ENCODE measurements around the gene SORCS2.

The SORCS2 gene

DNA sequence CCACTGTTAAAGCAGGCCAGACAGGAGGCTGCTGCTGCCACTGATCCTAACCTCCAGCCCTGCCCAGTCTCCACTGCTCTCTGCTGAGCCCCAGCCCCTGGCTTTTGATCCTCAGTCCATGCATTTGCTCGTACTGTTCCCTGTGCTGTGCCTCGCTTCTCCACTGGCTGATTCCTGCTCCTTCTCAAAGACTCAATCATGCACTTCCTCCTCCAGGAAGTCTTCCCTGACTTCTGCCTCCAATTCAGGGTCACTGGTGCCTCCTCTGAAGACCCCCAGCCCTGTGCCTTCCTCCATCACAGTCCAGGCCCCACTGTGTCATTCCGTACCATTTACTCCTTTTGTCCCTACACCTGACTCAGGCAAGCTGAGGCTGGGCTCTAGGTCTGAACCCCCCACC, 473.0 kb downstream of the SORCS2 start:
- Histone ChIP-seq H3K9ac (ENCODE audit: low read length) (no peak overlapping the region), H3K36me3 (replicated peaks; ENCODE audit: low read depth, low read length) (no peaks in the 10 kb centered on the region), H3K4me2 (ENCODE audit: low read length) (no peak overlapping the region), H2AFZ (ENCODE audit: low read depth, low read length) (no peak overlapping the region), H3K79me2 (ENCODE audit: low read length) (no peaks in the 10 kb centered on the region), H3K4me3 (ENCODE audit: low read length) (no peak overlapping the region), H3K27ac (ENCODE audit: low read length) (no peak overlapping the region), H3K9me3 (ENCODE audit: insufficient read depth, low read length) (no peaks in the 10 kb centered on the region), H4K20me1 (ENCODE audit: insufficient read depth, low read length) (no peaks in the 10 kb centered on the region), H3K4me1 (ENCODE audit: low read length) (no peaks in the 10 kb centered on the region), H3K27me3 (ENCODE audit: low read depth, low read length) (no peaks in the 10 kb centered on the region)
- TF ChIP-seq CTCF (IDR thresholded peaks at IDR 0.05; ENCODE audit: low read depth, low read length): no peak
- no peak for TF ChIP-seq EZH2phosphoT487 (IDR thresholded peaks at IDR 0.05; ENCODE audit: low read depth)

DNA sequence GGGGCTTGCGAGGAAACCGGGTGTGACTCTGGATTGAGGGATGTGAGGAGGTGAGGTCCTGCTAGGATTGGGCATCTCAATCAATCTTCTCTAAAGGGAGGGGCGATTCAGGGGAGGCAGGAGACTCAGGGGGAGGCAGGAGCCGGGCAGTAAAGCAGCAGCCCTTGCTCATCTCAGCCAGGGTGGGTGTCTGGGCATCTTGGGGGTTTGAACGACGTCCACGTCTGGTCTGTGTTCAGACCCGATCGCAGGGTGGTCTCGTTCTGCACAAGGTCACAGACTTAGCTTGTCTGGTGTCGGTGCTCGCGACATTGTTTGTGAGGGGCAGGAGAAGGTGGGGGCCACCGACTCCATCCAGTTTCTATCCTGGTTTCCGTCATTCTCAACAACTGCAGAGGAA, 473.7 kb downstream of the SORCS2 start:
- Histone ChIP-seq H3K27me3 (ENCODE audit: low read depth, low read length) (0 out of 2 replicates have a peak, but pooled peaks cover 2% of the 10 kb centered on the region), H2AFZ (ENCODE audit: low read depth, low read length) (no peak overlapping the region), H3K9me3 (ENCODE audit: insufficient read depth, low read length) (no peaks in the 10 kb centered on the region), H4K20me1 (ENCODE audit: insufficient read depth, low read length) (no peaks in the 10 kb centered on the region), H3K36me3 (replicated peaks; ENCODE audit: low read depth, low read length) (no peaks in the 10 kb centered on the region), H3K79me2 (ENCODE audit: low read length) (no peaks in the 10 kb centered on the region), H3K4me1 (ENCODE audit: low read length) (no peaks in the 10 kb centered on the region), H3K9ac (ENCODE audit: low read length) (no peak overlapping the region), H3K27ac (ENCODE audit: low read length) (no peak overlapping the region), H3K4me3 (ENCODE audit: low read length) (no peak overlapping the region), H3K4me2 (ENCODE audit: low read length) (no peak overlapping the region)
- TF ChIP-seq CTCF (IDR thresholded peaks at IDR 0.05; ENCODE audit: low read depth, low read length): no peak
- no peak for TF ChIP-seq EZH2phosphoT487 (IDR thresholded peaks at IDR 0.05; ENCODE audit: low read depth)

DNA sequence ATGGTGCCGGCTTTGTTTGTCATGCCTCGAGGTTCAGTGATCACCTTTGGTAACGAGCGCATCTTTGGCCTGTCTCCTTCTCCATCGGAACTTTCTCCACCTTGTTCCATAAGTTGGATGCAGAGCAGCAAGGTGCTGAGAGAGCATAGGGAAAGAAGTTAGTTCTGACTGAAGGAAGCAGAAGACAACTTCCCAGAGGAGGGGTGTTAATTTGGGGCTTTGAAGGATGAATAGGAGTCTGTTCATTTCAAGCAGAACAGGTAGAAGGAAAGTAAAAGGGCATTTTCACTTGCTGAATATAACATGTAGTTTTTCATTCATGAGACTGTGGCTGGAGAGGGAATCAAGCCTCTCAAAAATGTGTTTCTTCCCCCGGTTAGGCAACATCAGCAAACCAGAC, 474.4 kb downstream of the SORCS2 start:
- no peak overlapping the region for H3K9ac ChIP-seq (ENCODE audit: low read length)
- no peaks in the 10 kb centered on the region for H3K36me3 ChIP-seq (replicated peaks; ENCODE audit: low read depth, low read length)
- H4K20me1 ChIP-seq (ENCODE audit: insufficient read depth, low read length): no peaks in the 10 kb centered on the region
- no peak overlapping the region for H3K4me2 ChIP-seq (ENCODE audit: low read length)
- no peaks in the 10 kb centered on the region for H3K4me1 ChIP-seq (ENCODE audit: low read length)
- H3K27me3 ChIP-seq (ENCODE audit: low read depth, low read length): 0 out of 2 replicates have a peak, but pooled peaks cover 6% of the 10 kb centered on the region
- H3K9me3 ChIP-seq (ENCODE audit: insufficient read depth, low read length): no peaks in the 10 kb centered on the region
- no peak overlapping the region for H3K4me3 ChIP-seq (ENCODE audit: low read length)
- no peak overlapping the region for H2AFZ ChIP-seq (ENCODE audit: low read depth, low read length)
- TF ChIP-seq EZH2phosphoT487 (IDR thresholded peaks at IDR 0.05; ENCODE audit: low read depth): no peak
- TF ChIP-seq CTCF (IDR thresholded peaks at IDR 0.05; ENCODE audit: low read depth, low read length): no peak
- H3K79me2 ChIP-seq (ENCODE audit: low read length): no peaks in the 10 kb centered on the region
- no peak overlapping the region for H3K27ac ChIP-seq (ENCODE audit: low read length)

DNA sequence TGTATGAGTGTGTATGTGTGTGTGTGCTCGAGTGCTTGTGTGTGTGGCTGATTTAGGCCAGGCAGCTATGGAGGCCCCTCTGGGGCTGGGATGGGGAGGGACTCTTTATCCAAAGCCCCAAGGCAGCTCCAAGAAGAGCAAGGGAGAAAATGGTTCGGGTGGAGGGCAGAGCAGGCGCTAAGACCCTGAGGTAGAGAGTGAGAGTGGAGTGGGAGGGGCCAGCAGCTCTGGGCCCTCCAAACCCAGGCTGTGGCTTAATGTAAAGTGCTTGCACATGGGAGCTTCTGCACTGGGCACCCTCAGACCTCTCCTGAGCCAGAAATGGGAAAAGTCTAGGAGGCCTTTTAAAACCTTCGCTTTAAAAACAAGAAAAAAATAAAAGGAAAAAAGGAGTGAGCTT, 475.9 kb downstream of the SORCS2 start:
- no peak overlapping the region for H3K27ac ChIP-seq (ENCODE audit: low read length)
- no peaks in the 10 kb centered on the region for H3K79me2 ChIP-seq (ENCODE audit: low read length)
- no peak overlapping the region for H3K4me2 ChIP-seq (ENCODE audit: low read length)
- H3K36me3 ChIP-seq (replicated peaks; ENCODE audit: low read depth, low read length): no peaks in the 10 kb centered on the region
- no peak overlapping the region for H3K4me3 ChIP-seq (ENCODE audit: low read length)
- H2AFZ ChIP-seq (ENCODE audit: low read depth, low read length): no peak overlapping the region
- H3K9me3 ChIP-seq (ENCODE audit: insufficient read depth, low read length): no peaks in the 10 kb centered on the region
- H4K20me1 ChIP-seq (ENCODE audit: insufficient read depth, low read length): no peaks in the 10 kb centered on the region
- no peak overlapping the region for H3K9ac ChIP-seq (ENCODE audit: low read length)
- TF ChIP-seq CTCF (IDR thresholded peaks at IDR 0.05; ENCODE audit: low read depth, low read length) (no peak), EZH2phosphoT487 (IDR thresholded peaks at IDR 0.05; ENCODE audit: low read depth) (no peak)
- 0 out of 2 replicates have a peak, but pooled peaks cover 6% of the 10 kb centered on the region for H3K27me3 ChIP-seq (ENCODE audit: low read depth, low read length)
- H3K4me1 ChIP-seq (ENCODE audit: low read length): no peaks in the 10 kb centered on the region
